GM12891 (cell line): ENCODE measurements around the gene PDGFRB.
A peak's percentile ranks its signal among the peaks of the same experiment; 100 is the strongest.

Experiments
- DNase-seq: peaks from one replicate; pipeline ENCODE4 v3.0.0; 2011; ENCODE audit warnings: low spot score; ENCODE audit not compliant: insufficient read length
- FAIRE-seq: peaks from 2 replicates; lab custom pipeline; 2011; peaks lifted over from hg19 to GRCh38; lab: Jason Lieb, UNC
- PAX5 ChIP-seq: IDR thresholded peaks from 2 replicates; pipeline ENCODE4 v1.6.1; 2011; ENCODE audit warnings: low read length, moderate library complexity, mild to moderate bottlenecking; ENCODE audit not compliant: insufficient read depth, severe bottlenecking
- POLR2A ChIP-seq: IDR thresholded peaks from 2 replicates; pipeline ENCODE4 v1.6.1; 2011; ENCODE audit warnings: low read depth, low read length, control low read depth
- POLR2AphosphoS5 ChIP-seq: IDR thresholded peaks from 2 replicates; pipeline ENCODE4 v1.6.1; 2011; ENCODE audit warnings: low read depth, low read length, control low read depth
- POU2F2 ChIP-seq: IDR thresholded peaks from 2 replicates; pipeline ENCODE4 v1.6.1; 2011; ENCODE audit warnings: low read depth, mild to moderate bottlenecking, control low read depth, low read length, moderate library complexity
- SPI1 ChIP-seq: IDR thresholded peaks from 2 replicates; pipeline ENCODE4 v1.6.1; 2011; ENCODE audit warnings: low read depth, low read length, control low read depth
- TAF1 ChIP-seq: IDR thresholded peaks from 2 replicates; pipeline ENCODE4 v1.6.1; 2011; ENCODE audit warnings: low read depth, low read length, control low read depth

PDGFRB gene

GRCh38 chr5:150080696-150081435 lies 74.8 kb downstream of the PDGFRB start:
- DNase-seq = no peak
- TF ChIP-seq SPI1 = no peak
- no peak for TF ChIP-seq POLR2A
- TF ChIP-seq POU2F2 = no peak
- TF ChIP-seq POLR2AphosphoS5 = no peak
- peak; percentile 66 for FAIRE-seq

GRCh38 chr5:150079909-150080461 lies 75.7 kb downstream of the PDGFRB start:
- TF ChIP-seq TAF1 (no peak), PAX5 (no peak), SPI1 (no peak)
- FAIRE-seq = no peak
- no peak for DNase-seq

GRCh38 chr5:150078802-150079689 lies 76.6 kb downstream of the PDGFRB start:
- TF ChIP-seq PAX5 = no peak
- TF ChIP-seq TAF1 = no peak
- TF ChIP-seq POLR2A = no peak
- TF ChIP-seq POU2F2 = no peak
- no peak for DNase-seq
- FAIRE-seq = no peak

GRCh38 chr5:150077996-150078801 lies 77.4 kb downstream of the PDGFRB start:
- FAIRE-seq = no peak
- TF ChIP-seq POLR2A = no peak
- TF ChIP-seq TAF1 = no peak
- no peak for TF ChIP-seq PAX5
- TF ChIP-seq POU2F2 = no peak
- TF ChIP-seq SPI1 = no peak
- TF ChIP-seq POLR2AphosphoS5 = no peak
- no peak for DNase-seq

GRCh38 chr5:150077060-150077459 lies 78.6 kb downstream of the PDGFRB start:
- no peak for TF ChIP-seq PAX5
- no peak for TF ChIP-seq TAF1
- TF ChIP-seq POLR2AphosphoS5 = no peak
- no peak for TF ChIP-seq POU2F2
- no peak for TF ChIP-seq POLR2A
- TF ChIP-seq SPI1 = no peak
- FAIRE-seq (no peak), DNase-seq (no peak)

- no peak for TF ChIP-seq SPI1
- TF ChIP-seq TAF1 = no peak
- no peak for TF ChIP-seq POLR2AphosphoS5
- TF ChIP-seq PAX5 = no peak
- TF ChIP-seq POLR2A = no peak
- no peak for TF ChIP-seq POU2F2
- DNase-seq = no peak
- peak; percentile 43 for FAIRE-seq
Measured at GRCh38 chr5:150075806-150076205, 79.8 kb downstream of the PDGFRB start.

- FAIRE-seq (no peak), DNase-seq (no peak)
- TF ChIP-seq PAX5 (no peak), TAF1 (no peak), POLR2AphosphoS5 (no peak), POU2F2 (no peak), SPI1 (no peak), POLR2A (no peak)
Measured at GRCh38 chr5:150075233-150075632, 80.4 kb downstream of the PDGFRB start.

- no peak for DNase-seq
- TF ChIP-seq POLR2AphosphoS5 (no peak), POLR2A (no peak), TAF1 (no peak), SPI1 (no peak), PAX5 (no peak), POU2F2 (no peak)
- FAIRE-seq = no peak
Measured at GRCh38 chr5:150073677-150074076, 82.0 kb downstream of the PDGFRB start.

GRCh38 chr5:150073086-150073625 lies 82.5 kb downstream of the PDGFRB start:
- DNase-seq = no peak
- TF ChIP-seq POLR2AphosphoS5 = no peak
- TF ChIP-seq POLR2A = no peak
- no peak for TF ChIP-seq POU2F2
- TF ChIP-seq TAF1 = no peak
- TF ChIP-seq SPI1 = no peak
- TF ChIP-seq PAX5 = no peak

More at GRCh38 chr5:150073086-150073625, 82.5 kb downstream of the PDGFRB start:
- no peak for FAIRE-seq
